Ishikawa (cell line): ENCODE data around the gene SH2B2.
A peak's percentile ranks its signal among the peaks of the same experiment; 100 is the strongest.

ENCODE experiments used
- CEBPB ChIP-seq: IDR thresholded peaks from 2 replicates; pipeline ENCODE4 v1.6.1; 2012
- CREB1 ChIP-seq: IDR thresholded peaks from 2 replicates; pipeline ENCODE4 v1.6.1; 2012; ENCODE audit warnings: low read depth
- EGR1 ChIP-seq: IDR thresholded peaks from 2 replicates; pipeline ENCODE4 v1.6.1; 2012
- EP300 ChIP-seq: IDR thresholded peaks from 2 replicates; pipeline ENCODE4 v1.6.1; 2012; ENCODE audit warnings: borderline replicate concordance
- FOXM1 ChIP-seq: IDR thresholded peaks from 2 replicates; pipeline ENCODE4 v1.6.1; 2012; ENCODE audit warnings: low read depth, borderline replicate concordance
- MAX ChIP-seq: IDR thresholded peaks from 2 replicates; pipeline ENCODE4 v1.6.1; 2012
- NFIC ChIP-seq: IDR thresholded peaks from 2 replicates; pipeline ENCODE4 v1.6.1; 2012
- RAD21 ChIP-seq: IDR thresholded peaks from 2 replicates; pipeline ENCODE4 v1.6.1; 2012; ENCODE audit warnings: low read depth
- TAF1 ChIP-seq: IDR thresholded peaks from 2 replicates; pipeline ENCODE4 v1.6.1; 2012; ENCODE audit warnings: low read depth, mild to moderate bottlenecking
- TCF12 ChIP-seq: IDR thresholded peaks from 2 replicates; pipeline ENCODE4 v1.6.1; 2012; ENCODE audit warnings: low read depth
- TEAD4 ChIP-seq: IDR thresholded peaks from 2 replicates; pipeline ENCODE4 v1.6.1; 2012
- YY1 ChIP-seq: IDR thresholded peaks from 2 replicates; pipeline ENCODE4 v1.6.1; 2012; ENCODE audit warnings: low read depth
- ZBTB7A ChIP-seq: IDR thresholded peaks from 2 replicates; pipeline ENCODE4 v1.6.1; 2012; ENCODE audit warnings: low read depth
- TF ChIP-seq, protein P1 (sequence below): IDR thresholded peaks from 2 replicates; pipeline ENCODE4 v1.6.1; 2012
- TF ChIP-seq, protein P2 (sequence below): IDR thresholded peaks from 2 replicates; pipeline ENCODE4 v1.6.1; 2012; ENCODE audit warnings: low read depth, mild to moderate bottlenecking

The SH2B2 gene

DNA sequence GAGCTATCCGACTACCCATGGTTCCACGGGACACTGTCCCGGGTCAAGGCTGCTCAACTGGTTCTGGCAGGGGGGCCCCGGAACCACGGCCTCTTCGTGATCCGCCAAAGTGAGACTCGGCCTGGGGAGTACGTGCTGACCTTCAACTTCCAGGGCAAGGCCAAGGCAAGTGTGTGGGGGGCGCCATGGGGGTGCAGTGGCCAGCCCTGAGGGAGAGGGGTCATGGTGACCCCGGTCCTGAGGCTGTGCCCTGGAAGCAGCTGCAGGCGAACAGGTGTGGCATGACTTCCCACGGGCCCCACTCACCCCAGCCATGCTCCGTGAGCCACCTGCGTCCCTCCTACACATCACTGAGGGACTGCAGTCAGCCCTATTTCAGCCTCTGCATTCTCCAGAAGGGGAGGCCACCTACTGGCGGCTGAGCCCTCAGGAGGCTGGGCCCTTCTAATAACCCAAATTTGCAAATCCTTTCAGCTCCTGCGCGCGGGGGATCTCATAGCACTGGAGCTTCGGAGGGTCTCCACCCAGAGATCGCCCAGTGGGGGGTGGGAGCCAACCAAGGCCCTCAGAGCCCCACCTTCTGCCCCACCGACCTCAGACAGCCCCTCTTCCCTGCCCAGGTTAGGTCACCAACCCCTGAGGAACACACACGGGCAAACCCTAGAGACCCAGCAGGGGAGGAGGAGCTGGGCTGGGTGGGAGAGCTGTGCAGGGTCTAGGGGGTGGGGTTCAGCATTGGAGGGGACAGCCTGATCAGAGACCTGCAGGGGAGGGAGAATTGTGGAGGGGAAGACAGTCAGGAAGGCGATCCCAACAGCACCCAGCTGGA lies 30.8 kb downstream of the SH2B2 start:
- TF ChIP-seq, protein P1, sequence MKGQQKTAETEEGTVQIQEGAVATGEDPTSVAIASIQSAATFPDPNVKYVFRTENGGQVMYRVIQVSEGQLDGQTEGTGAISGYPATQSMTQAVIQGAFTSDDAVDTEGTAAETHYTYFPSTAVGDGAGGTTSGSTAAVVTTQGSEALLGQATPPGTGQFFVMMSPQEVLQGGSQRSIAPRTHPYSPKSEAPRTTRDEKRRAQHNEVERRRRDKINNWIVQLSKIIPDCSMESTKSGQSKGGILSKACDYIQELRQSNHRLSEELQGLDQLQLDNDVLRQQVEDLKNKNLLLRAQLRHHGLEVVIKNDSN: no peak
- TF ChIP-seq RAD21: peak; percentile 14; the same call in 1 of the 2 replicates

- TF ChIP-seq EP300 (no peak), CREB1 (no peak), TAF1 (no peak), CEBPB (no peak)
- TF ChIP-seq, protein P2, sequence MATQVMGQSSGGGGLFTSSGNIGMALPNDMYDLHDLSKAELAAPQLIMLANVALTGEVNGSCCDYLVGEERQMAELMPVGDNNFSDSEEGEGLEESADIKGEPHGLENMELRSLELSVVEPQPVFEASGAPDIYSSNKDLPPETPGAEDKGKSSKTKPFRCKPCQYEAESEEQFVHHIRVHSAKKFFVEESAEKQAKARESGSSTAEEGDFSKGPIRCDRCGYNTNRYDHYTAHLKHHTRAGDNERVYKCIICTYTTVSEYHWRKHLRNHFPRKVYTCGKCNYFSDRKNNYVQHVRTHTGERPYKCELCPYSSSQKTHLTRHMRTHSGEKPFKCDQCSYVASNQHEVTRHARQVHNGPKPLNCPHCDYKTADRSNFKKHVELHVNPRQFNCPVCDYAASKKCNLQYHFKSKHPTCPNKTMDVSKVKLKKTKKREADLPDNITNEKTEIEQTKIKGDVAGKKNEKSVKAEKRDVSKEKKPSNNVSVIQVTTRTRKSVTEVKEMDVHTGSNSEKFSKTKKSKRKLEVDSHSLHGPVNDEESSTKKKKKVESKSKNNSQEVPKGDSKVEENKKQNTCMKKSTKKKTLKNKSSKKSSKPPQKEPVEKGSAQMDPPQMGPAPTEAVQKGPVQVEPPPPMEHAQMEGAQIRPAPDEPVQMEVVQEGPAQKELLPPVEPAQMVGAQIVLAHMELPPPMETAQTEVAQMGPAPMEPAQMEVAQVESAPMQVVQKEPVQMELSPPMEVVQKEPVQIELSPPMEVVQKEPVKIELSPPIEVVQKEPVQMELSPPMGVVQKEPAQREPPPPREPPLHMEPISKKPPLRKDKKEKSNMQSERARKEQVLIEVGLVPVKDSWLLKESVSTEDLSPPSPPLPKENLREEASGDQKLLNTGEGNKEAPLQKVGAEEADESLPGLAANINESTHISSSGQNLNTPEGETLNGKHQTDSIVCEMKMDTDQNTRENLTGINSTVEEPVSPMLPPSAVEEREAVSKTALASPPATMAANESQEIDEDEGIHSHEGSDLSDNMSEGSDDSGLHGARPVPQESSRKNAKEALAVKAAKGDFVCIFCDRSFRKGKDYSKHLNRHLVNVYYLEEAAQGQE: no peak
Observed at GRCh38 chr7:102318482-102318971, 31.9 kb downstream of the SH2B2 start.

- TF ChIP-seq CEBPB (no peak), CREB1 (no peak), EP300 (no peak), ZBTB7A (no peak), MAX (no peak), TAF1 (no peak), EGR1 (no peak), NFIC (no peak), YY1 (no peak)
Observed at GRCh38 chr7:102319671-102320070, 33.0 kb downstream of the SH2B2 start.

DNA sequence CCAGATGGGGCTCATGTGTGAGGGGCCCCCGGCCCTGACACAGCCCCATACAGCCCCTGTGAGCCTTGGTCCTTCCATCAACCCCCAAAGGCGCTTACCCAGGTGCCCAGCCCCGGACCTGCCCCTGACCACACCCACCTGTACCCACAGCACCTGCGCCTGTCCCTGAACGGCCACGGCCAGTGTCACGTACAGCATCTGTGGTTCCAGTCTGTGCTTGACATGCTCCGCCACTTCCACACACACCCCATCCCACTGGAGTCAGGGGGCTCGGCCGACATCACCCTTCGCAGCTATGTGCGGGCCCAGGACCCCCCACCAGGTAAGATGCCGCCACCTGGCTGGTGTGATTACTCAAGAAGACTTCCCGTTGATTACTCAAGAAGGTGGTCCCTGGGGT lies 33.5 kb downstream of the SH2B2 start:
- TF ChIP-seq FOXM1 (no peak), YY1 (no peak), ZBTB7A (no peak), TAF1 (no peak), TCF12 (no peak), EGR1 (no peak), TEAD4 (no peak), EP300 (no peak), CEBPB (no peak), MAX (no peak), NFIC (no peak), CREB1 (no peak), RAD21 (no peak)
- TF ChIP-seq, protein P1: no peak
- TF ChIP-seq, protein P2: no peak

GRCh38 chr7:102320601-102321350 lies 34.1 kb downstream of the SH2B2 start:
- no peak for TF ChIP-seq EGR1
- no peak for TF ChIP-seq NFIC
- no peak for TF ChIP-seq TAF1
- TF ChIP-seq CREB1: no peak
- no peak for TF ChIP-seq RAD21
- TF ChIP-seq EP300: no peak
- TF ChIP-seq, protein P1: no peak
- TF ChIP-seq MAX: no peak
- TF ChIP-seq CEBPB: no peak
- TF ChIP-seq, protein P2: no peak
- TF ChIP-seq TEAD4: no peak
- no peak for TF ChIP-seq TCF12
- TF ChIP-seq YY1: no peak
- no peak for TF ChIP-seq FOXM1
- TF ChIP-seq ZBTB7A: no peak
